NCI-H2107 (cell line): ENCODE data around the gene PARP15.
A peak's percentile ranks its signal among the peaks of the same experiment; 100 is the strongest.
"Not testable (repeated sequence)": the region's sequence is repeated elsewhere in the genome, so short reads cannot be mapped to it uniquely, and the experiment has no call there.

Experiments used
- DNase-seq: peaks from one replicate; lab custom pipeline; 2025; lab: John Stamatoyannopoulos, UW

Gene PARP15

DNA sequence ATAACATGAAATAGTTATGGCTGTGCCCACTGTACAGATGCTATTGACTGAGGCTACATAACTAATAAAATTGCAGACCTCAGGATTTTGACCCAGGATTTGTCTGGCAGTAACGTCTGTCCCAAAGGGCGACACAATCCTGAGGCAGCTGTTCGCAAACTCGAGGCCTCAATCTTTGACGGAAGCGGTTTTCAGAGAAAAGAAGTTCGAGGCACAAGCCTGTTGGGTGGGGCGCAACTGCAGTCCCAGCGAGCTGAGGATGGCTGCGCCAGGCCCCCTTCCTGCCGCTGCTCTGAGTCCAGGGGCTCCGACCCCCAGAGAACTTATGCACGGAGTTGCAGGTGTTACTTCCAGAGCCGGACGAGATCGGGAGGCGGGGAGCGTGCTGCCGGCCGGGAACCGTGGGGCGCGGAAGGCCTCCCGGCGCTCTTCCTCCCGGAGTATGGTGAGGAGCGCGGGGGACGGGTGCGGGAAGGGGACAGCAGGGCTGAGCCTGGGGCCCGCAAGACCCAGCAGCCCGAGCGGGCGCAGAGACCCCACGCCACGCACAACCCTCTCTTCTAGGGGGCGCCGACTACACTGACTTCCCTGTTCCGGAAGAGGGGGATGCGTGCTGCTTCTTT lies at the start of gene PARP15:
PARP15 (plus strand) TSS at position 242 of the 623 bp plus-strand sequence; CDS start at position 260, 18 bp downstream.
- DNase-seq, result no peak

DNA sequence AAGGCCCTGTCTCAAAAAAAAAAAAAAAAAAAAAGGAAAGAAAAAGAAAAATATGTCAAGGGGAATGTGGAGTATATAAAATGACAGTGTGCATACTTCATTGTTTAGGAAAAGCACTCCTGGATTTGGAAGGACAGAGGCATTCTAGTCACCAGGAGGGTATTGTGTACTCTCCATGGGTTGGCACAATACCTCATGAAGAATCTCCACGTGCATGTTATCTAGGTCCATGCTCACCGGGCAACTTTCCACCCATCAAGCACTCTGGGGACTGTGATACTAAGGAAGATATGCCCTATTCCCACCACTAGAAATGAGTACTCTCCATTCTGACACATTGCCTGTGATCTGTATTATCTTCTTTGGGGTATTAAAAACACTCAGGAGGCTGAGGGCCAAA lies 47.3 kb upstream of the PARP15 start:
- no peak for DNase-seq

DNA sequence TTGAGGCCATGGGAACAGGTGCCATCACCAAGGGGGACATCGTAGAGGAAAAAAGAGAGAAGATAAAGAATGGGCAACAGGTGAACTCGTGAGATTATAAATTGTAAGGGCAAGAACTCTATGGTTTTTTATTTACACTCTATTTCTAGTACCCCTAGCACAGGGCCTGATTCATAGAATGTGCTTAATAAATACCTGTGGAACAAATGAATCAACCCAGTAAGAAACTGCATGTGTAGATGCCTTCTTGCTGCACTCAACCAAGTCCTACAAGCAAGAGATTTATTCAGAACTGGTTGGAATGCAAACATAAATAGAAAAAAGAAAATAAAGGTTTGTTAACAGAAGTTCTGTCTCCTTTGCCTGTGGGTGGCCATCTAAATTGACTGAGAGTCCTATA lies 44.0 kb upstream of the PARP15 start:
- no peak for DNase-seq

DNA sequence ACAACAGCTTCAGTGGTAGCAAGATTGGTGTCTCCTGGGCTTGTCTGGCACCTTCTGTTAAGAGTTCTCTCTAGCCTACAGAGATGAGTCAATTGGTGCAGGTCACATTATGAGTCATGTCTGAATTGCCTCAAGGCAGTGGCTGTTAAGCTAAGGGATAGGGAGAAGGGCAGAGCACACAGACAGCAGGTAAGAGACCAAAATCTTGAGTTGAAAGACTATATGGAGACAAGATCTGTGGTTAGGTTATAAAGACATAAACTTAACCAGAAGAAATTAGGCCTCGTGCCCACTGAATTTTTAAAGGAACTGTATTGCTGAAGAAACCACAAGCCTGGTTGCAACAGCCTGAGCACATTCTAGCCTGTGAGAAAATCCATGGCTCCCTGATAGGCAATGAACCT lies 43.5 kb upstream of the PARP15 start:
- no peak for DNase-seq

DNA sequence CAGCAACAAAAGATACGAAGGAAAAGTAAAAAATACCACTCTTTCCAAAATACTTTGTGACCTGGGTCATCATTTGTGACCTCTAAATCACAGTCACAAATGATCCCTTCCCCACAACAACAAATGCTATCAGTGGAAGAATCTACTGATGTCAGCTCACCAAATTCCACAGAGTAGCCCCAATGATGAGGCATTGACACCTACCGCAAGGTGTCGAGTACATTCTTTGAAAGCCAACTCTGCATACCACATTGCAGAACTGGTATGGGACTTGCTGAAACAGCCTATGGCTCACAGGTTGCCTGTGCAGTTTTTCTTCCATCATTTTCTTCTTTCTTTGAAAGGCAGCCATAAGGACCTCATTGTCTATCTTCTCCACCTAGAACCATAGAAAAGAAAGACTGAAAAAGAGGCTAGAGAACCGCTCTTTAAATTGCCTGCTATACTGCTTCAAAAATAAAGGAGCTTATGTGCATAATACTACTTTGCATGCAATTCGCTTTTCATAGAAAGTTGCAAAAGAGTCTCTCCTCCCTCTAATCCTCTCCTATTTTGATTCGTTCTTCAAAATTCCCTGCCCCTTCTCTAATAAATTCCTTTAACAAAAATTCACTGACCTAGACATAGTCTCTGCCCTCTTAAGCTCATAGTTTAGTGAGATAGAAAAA lies 41.4 kb upstream of the PARP15 start:
- DNase-seq, result no peak

DNA sequence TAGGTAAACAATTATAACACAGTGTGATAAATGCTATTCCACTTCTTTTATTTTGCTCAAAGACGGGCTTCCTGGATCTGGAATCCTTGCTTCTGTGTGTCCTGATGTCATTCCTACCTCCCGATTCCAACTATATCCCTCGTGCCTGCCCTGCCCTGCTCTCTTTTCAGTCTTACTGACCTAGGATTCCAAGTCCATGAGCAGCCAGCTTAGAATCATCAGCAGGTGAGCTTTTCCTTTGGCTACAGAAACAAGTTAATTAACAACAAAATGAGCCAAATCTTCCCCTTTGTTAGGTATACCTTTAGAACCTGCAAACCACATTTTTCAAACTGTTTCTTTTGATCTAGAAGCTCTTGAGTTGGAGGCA lies 40.8 kb upstream of the PARP15 start:
- no peak for DNase-seq

DNA sequence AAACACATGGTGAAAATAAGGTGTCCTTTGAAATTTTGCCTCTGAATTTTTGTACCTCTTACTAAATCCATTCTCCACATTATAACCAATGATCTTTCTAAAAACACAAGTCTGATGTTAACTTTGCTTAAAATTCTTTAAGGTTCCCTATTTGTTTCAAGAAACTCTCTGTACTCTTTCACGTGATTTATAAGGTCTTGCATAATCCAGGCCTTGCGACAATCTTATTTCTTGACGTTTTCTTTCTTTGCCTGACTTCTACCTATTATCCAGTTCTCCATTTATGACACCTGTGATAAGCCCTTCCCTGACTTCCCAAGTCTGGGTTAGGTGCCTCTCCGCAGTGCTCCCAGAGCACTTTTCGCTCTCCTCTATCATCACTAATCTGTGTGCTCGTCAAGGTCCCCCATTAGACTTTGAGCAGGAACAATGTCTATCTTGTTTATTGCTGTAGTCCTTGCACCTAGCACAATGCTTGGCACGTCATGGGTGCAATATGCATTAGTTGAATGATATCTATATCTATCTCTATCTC lies 38.4 kb upstream of the PARP15 start:
- DNase-seq, result no peak

DNA sequence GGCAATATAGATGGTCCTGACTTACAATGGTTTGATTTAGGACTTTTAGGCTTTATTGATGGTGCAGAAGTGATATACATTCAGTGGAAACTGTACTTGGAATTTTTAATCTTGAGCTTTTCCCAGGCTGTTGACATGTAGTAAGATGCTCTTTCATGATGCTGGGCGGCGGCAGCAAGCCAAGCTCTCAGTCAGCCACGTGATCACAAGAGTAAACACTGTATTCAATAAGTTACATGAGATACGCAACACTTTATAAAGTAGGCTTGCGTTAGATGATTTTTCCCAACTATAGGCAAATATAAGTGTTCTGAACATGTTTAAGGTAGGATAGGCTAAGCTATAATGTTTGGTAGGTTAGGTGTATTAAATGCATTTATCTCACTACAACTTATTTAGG lies 31.3 kb upstream of the PARP15 start:
- no peak for DNase-seq

DNA sequence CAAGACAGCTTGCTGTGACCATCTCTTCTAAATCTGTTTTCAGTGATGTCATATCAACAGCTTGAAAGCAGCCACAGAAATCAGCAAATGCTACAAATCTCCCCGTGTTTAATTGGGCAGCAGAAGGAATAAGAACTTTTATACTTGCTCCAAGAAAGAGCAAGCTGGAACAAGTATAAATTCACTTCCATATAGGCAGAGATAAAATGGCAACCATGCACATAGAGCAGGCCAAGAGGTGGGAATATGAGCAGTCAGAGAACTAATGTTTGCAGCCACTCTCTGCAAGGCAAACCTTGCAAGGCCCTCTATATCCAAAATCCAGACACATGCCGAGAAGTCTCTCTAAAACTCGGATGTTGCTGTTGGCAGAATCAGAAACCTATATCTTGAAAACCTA lies 29.4 kb upstream of the PARP15 start:
- DNase-seq, result no peak

DNA sequence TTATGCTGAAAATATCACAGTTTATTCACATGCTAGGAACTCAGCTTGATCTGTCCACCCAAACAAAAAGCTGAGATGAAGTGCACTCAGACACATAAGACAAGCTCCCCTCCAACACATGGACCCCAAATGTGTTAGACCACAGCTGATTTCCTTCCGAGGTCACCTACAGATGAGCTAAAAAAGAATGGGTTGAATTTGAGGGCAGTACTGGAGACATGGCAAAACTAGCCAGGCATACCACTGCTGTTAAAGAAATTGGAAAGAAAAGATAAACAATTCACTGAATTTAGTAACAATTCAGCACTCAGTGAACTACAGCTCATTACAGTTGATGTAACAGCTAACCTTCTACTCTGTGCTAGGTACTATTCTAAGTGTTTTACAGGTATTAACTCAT lies 28.8 kb upstream of the PARP15 start:
- DNase-seq, result no peak

DNA sequence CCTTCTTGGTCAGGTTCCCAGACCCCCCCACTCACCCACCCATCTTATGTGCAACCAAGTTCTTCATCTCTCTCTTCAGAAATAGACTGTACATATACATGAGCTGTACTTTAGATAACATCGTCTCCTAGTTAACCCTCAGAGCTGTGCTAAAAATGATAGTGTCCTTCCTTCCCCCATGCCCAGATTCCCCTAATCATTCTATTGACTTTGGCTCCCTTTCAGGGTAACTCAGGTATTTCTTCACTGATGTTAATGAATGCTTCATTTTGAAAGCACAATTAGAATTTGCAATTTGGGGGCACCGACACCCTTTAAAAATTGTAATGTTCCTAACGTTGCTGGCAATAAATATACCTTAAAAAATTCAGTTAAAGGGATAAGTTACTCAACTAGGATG lies 24.3 kb upstream of the PARP15 start:
- no peak for DNase-seq

DNA sequence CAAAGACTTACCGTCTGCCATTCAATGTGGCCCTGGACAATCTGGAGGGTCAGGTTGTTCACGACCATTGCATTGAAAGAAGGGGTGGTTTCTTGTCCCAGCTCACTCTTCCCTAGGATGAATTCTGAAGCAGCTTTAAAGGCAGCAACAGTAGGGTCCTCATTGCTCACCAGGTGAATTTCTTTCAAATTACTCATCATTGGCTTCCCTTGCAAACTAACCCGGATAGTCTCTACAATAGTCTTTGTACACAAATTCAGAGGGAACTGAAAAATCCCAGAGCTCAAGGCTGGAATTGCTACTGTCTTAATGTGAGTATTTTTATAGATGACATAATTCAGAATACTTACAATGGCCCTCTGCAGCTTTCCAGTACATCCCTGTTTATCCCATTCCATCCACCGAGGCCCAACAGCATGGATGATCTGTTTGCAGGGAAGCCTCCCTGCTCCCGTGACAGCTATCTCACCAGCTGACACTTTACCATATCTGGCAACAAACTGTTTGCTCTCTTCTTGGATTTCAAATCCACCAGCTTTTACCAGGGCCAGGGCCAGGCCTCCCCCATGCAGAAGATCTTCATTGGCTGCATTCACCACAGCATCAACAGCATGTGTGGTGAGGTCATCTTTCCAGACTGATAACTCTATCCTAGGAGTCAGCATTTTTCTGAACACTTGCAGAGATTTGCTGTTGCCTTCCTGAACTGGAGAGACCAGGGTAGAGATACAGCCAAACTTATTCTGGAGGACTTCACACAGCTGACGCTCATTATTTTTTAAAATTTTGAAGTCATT lies 22.0 kb upstream of the PARP15 start:
- no peak for DNase-seq

DNA sequence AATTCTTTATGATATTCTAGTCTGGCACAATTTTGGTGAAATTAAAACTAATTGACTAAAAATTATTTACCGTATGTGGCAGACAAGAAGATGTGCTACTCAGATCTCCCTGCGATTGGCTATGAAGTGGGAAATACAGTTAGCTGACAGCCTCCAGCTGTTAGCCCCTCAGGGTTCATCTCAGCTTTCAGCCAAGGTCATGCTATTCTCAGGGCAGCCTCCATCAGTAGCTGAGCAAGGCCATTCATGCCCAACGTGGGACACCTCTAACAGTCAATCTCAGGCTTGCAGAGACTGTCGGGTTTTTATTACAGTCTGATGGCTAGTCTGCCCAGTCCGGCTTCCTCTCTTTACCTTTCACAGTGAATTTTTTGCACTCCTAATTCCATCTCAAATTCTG lies 20.1 kb upstream of the PARP15 start:
- no peak for DNase-seq

DNA sequence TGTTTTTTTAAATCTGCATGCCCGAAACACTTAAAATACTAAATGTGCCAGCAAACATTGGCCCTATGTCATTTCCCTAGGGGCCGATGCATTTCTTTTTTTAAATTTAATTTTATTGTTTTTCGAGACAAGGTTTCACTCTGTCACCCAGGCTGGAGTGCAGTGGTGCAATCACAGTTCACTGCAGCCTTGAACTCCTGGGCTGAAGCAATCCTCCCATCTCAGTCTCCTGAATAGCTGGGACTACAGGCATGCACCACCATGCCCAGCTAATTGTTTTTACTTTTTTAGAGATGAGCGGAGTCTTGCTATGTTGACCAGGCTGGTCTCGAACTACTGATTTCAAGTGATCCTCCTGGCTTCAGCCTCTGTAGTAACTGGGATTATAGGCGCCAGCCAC lies 18.8 kb upstream of the PARP15 start:
- DNase-seq, result no peak

DNA sequence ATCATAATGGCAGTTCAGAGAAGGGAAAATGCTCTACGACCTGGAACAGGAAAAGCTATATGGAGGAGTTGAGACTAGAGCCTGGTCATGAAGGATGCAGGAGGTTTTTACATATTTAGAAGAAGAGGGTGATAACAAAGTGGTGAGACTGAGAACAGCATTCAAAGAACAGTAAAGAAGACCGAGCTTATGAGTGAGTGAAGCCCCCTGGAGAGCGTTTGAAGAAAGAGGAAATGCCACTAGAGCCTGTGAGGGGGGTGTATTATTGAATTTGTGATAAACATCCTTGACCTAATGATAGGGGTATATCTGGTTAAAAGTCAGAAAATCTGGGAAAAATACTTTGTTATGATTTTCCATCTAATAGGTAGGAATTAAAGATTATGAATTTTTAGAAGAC lies 17.5 kb upstream of the PARP15 start:
- DNase-seq, result no peak

DNA sequence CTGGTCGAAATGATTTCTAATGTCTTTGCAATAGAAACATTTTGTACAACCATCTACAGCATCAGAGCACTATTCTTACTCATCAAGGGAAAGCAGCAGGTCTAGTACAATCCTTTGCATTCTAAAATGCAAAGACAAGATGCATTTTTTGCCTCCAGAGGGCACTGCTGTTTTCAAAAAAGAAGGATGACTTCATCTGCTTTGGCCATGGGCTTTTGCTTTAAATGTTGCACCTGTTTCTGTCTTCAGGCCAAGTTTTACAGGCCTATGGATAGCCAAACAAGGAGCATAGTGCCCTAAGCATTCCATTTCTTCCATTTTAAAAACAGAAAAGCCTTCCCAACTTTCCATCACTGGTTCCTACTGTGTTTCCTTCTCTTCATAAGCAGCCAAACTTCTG lies 16.8 kb upstream of the PARP15 start:
- DNase-seq, result peak; percentile 75

DNA sequence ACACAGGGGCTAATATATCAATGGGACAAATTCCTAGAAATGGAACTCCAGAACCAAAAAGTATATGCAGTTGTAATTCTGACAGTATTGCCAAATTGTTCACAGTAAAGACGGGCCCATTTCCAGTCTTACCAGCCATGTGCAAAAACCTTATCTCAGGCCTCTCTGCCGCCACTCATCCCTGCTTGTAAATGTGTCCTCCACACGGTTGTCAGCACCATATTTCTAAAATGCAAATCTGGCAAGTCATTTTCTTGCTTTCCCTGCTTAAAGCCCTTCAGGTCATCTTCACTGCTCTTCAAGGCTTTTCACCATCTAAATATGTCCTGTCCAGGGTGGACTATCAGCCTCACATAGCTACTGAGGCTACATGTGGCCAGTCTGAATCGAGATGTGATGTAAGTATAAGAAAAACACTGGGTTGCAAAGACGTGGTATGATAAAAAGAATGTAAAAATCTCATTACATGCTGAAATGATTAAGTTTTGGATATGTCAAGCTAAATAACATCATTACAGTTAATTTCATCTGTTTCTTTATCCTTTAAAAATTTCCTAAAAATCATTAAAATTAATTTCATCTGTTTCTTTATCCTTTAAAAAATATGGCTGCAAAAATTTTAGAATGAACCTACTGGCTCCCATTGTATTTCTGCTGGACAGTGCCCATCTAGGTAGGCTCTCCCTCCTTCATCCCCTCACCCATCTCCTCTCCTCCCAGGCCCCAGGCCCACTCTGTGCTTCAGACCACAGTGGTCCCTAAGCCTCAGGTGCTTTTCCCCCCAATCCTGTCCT lies 14.3 kb upstream of the PARP15 start:
- no peak for DNase-seq

DNA sequence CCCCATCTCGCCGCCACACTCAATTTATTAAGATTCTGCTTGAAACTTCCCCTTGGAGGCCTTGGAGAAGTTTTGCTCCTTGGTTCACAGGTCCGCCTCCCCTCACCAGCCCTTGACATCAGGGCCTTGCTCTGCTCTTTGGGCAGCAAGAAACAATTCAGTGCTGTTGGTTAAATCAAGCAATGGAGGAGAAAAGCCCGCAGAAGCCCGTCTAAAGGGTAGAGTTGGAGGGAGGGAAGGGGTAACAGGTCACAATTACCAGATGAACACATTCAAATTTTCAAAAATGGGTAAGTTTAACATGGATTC lies 13.8 kb upstream of the PARP15 start:
- DNase-seq, result peak; percentile 4

DNA sequence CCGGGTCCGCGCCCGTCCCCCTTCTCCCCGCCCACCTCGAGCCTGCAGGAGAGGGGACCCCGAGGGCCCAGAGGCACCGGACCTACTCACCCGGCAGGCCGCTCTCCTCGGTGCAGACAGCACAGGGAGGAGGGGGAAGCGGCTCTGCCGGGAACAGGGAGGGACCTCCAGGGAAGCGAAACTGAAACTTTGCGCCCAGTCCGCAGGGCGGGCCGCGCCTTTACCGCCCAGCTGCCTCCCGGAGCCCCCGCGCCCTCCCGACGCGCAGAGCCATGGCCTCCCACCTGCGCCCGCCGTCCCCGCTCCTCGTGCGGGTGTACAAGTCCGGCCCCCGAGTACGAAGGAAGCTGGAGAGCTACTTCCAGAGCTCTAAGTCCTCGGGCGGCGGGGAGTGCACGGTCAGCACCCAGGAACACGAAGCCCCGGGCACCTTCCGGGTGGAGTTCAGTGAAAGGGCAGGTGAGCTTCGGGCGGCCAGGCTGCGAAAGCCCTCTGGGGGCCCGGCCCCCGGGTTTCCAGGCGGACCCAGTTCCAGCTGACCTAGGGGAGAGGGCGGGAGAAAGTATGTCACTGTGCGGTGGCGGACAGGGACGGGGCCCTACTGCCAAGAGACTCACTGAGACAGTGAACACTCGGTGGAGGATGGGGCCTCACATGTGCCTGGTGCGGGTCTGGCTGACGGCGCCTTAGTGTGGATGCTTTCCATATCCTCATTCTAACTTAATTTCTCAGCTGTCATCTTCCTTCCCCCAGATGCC lies 13.1 kb upstream of the PARP15 start, which contains the start of the genes DTX3L and PARP9:
DTX3L (plus strand) TSS at position 184 of the 758 bp plus-strand sequence; CDS start at position 273, 89 bp downstream.
PARP9 (minus strand) TSS at position 146 of the 758 bp plus-strand sequence. CDS start 4,680 bp downstream, outside the sequence.
- DNase-seq, result peak; percentile 53

DNA sequence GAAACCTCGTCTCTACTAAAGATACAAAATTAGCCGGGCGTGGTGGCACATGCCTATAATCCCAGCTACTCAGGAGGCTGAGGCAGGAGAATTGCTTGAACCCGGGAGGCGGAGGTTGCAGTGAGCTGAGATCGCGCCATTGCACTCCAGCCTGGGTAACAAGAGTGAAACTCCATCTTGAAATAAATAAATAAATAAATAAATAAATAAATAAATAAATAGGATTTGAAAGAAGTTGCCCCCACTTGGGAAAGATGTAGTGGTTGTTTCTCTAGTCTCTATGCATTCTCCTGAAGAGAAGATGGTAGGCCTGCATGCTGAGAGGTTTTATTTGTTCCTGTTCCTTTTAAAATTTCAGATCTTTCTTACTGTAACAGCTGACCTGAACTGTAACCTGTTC lies 9.3 kb upstream of the PARP15 start:
- DNase-seq, result not testable (repeated sequence)

DNA sequence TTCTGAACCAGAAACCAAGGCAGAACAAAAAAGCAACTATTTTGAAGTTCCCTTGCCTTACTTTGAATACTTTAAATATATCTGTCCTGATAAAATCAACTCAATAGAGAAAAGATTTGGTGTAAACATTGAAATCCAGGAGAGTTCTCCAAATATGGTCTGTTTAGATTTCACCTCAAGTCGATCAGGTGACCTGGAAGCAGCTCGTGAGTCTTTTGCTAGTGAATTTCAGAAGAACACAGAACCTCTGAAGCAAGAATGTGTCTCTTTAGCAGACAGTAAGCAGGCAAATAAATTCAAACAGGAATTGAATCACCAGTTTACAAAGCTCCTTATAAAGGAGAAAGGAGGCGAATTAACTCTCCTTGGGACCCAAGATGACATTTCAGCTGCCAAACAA lies 8.7 kb upstream of the PARP15 start:
- DNase-seq, result no peak
